NCI-H2227 (cell line): ENCODE data around the gene MRC2.
"Not testable (repeated sequence)": the region's sequence is repeated elsewhere in the genome, so short reads cannot be mapped to it uniquely, and the experiment has no call there.

Experiments
- DNase-seq: peaks from one replicate; lab custom pipeline; 2025; ENCODE audit not compliant: unreplicated experiment; lab: John Stamatoyannopoulos, UW

The MRC2 gene

GRCh38 chr17:62613095-62613494, 14.4 kb upstream of the MRC2 start:
- DNase-seq, result not testable (repeated sequence)

GRCh38 chr17:62614142-62614541, 13.3 kb upstream of the MRC2 start:
- DNase-seq, result no peak

- no peak for DNase-seq
Measured at GRCh38 chr17:62615503-62615902, 12.0 kb upstream of the MRC2 start.

- no peak for DNase-seq
Measured at GRCh38 chr17:62616993-62617893, 10.2 kb upstream of the MRC2 start.

- no peak for DNase-seq
Measured at GRCh38 chr17:62617894-62618472, 9.5 kb upstream of the MRC2 start.

- no peak for DNase-seq
Measured at GRCh38 chr17:62618647-62619416, 8.6 kb upstream of the MRC2 start.

- no peak for DNase-seq
Measured at GRCh38 chr17:62619417-62620155, 7.9 kb upstream of the MRC2 start.

GRCh38 chr17:62621223-62621622, 6.2 kb upstream of the MRC2 start:
- DNase-seq, result no peak

GRCh38 chr17:62625184-62625869, 2.1 kb upstream of the MRC2 start:
- DNase-seq, result no peak

GRCh38 chr17:62625870-62626200, 1.6 kb upstream of the MRC2 start:
- DNase-seq, result no peak

- peak; percentile 70 for DNase-seq
Measured at GRCh38 chr17:62626719-62627218, 701 bp upstream of the MRC2 start.

GRCh38 chr17:62627904-62628633, 599 bp downstream of the MRC2 start:
- peak; percentile 57 for DNase-seq

- DNase-seq, result no peak
Measured at GRCh38 chr17:62628831-62629555, 1.5 kb downstream of the MRC2 start.

- no peak for DNase-seq
Measured at GRCh38 chr17:62629556-62630364, 2.3 kb downstream of the MRC2 start.

- no peak for DNase-seq
Measured at GRCh38 chr17:62630365-62631085, 3.1 kb downstream of the MRC2 start.

GRCh38 chr17:62631086-62631935, 3.8 kb downstream of the MRC2 start:
- no peak for DNase-seq
